Measurements from ENCODE around the gene MAPK8IP3. TPM values are rescaled to one million over a fixed set of nuclear protein-coding genes. Genes with fewer than 3 reads are reported as not detected.

Gene MAPK8IP3
- total RNA-seq, 1 donor from 2014 or later = 94.1 TPM

DNA sequence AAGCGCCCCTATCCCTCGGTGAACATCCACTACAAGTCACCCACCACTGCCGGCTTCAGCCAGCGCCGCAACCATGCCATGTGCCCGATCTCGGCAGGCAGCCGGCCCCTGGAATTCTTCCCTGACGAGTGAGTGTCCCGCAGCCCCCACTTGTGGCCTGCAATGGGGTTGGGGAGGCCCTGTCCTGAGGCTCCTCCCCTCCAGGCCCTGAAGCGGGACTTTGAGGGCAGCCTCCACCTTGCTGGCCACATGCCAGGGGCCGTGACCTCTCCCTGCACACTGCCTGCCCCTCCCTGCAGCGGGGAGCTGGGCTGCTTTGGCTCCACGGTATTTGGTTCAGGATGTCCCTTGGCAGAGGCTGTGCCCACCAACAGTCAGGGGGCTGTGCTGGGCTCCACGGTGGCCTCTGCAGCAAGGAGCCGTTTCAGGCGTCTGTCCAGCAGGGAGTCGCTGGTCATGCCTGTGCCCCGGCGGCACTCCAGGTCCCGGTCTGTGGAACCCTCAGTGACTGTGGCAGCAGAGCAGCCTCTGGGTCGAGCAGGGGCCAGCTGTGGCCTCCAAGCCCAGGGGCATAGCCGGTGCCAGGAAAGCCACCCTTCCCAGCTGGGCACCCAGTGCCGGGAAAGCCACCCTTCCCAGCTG, 57.0 kb downstream of the MAPK8IP3 start:
- DNase-seq (ENCODE audit: low spot score) = no peak

DNA sequence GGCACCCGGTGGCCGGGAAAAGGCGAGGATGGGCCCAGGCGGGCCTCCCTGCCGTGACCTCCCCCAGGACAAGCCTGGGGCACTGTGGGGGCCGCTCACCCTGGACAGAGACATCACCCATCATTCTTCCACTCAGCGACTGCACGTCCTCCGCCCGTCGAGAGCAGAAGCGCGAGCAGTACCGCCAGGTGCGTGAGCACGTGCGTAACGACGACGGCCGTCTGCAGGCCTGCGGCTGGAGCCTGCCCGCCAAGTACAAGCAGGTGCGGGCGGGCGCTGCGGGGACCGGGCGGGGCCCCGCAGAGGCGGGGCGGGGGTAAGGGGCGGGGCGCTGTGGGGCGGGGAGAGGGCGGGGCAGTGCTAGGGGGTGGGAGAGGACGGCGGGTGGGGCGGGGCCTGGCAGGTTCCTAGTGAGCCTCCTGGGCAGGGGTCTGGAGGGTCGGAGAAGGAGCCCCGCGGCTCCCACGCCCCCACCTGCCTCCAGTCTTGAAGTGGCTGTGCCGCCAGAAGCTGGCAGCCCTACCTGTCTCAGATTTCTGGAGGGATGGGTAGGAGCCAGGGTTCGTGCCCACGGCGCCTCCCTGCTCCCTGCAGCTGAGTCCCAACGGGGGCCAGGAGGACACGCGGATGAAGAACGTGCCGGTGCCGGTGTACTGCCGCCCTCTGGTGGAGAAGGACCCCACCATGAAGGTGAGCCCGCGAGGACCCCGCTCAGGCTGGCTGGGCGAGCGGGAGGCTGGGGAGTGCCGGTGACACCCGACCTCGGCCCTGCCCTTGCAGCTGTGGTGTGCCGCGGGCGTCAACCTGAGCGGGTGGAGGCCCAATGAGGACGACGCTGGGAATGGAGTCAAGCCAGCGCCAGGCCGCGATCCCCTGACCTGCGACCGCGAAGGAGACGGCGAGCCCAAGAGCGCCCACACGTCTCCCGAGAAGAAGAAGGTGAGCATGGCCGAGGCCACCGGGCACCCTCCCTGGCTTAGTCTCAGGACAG, 57.8 kb downstream of the MAPK8IP3 start:
- DNase-seq (ENCODE audit: low spot score) = no peak

DNA sequence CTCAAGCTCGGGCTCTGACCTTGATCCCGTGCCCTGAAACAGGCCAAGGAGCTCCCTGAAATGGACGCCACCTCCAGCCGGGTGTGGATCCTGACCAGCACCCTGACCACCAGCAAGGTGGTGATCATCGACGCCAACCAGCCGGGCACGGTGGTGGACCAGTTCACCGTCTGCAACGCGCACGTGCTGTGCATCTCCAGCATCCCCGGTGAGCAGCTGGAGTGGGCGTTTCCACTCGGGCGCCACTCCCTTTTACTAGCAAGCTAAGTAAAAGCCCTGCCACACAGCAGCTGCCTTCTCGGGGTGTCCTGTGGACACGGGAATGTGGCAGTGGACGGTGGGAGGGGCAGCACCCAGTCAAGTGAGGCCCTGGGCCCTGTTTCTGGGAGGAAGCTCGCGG, 59.0 kb downstream of the MAPK8IP3 start:
- no peak for DNase-seq (ENCODE audit: low spot score)

DNA sequence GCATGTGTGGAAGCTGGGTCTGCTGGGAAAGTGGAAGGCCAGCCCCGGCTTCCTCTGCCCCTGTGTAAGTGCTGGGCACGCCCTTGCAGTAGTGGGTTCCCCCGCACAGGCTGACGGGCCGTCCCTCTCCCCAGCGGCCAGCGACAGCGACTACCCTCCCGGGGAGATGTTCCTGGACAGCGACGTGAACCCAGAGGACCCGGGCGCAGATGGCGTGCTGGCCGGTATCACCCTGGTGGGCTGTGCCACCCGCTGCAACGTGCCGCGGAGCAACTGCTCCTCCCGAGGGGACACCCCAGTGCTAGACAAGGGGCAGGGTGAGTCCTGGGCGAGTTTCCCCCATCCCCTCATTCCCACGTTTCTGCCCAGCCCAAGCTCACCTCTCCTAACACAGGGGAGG, 59.8 kb downstream of the MAPK8IP3 start:
- no peak for DNase-seq (ENCODE audit: low spot score)

DNA sequence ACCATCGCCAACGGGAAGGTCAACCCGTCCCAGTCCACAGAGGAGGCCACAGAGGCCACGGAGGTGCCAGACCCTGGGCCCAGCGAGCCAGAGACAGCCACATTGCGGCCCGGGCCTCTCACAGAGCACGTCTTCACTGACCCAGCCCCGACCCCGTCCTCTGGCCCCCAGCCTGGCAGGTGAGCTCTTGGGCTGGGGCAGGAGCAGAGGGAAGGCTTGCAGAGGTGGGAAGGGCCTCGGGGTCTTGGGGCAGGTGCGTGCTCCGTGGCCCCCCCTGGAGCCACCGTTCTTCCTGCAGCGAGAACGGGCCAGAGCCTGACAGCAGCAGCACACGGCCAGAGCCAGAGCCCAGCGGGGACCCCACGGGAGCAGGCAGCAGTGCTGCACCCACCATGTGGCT, 60.2 kb downstream of the MAPK8IP3 start:
- no peak for DNase-seq (ENCODE audit: low spot score)

DNA sequence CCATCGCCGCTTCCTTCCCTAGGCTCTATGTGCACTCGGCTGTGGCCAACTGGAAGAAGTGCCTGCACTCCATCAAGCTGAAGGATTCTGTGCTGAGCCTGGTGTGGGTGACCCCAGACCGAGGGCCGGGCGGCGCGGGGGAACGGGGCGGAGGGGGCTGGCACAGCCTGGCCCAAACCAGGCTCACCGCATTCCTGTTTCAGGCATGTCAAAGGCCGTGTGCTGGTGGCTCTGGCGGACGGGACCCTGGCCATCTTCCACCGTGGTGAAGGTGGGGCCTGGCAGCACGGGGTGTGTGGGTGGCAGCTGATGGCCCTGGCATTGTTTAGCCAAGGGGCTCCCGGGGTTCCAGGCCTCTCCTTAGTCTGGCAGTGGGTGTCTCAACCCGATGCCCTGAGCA, 60.7 kb downstream of the MAPK8IP3 start:
- DNase-seq (ENCODE audit: low spot score) = no peak

DNA sequence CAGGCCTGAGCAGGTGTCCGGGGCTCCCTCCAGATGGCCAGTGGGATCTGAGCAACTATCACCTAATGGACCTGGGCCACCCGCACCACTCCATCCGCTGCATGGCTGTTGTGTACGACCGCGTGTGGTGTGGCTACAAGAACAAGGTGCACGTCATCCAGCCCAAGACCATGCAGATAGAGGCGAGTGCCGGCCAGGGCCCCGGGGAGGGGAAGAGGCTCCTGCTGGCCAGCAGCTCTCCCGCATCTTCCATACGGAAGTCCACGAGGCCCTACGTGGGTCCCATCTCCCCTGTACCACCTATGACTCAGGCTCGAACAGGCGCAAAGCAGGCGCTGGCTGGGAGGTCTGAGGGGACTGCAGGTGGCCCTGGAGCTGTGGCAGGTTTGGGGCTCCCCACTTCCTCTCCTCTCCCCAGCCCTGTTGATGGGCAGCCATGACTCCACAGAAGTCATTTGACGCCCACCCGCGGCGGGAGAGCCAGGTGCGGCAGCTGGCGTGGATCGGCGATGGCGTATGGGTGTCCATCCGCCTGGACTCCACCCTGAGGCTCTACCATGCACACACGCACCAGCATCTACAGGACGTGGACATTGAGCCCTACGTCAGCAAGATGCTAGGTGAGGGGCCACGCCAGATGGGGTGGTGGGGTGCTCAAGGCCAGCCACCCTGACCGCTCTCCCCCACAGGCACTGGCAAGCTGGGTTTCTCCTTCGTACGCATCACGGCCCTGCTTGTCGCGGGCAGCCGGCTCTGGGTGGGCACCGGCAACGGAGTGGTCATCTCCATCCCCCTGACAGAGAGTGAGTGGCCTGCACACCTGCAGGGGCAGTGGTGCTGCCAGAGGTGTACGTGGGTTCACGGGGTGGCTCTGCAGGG, 61.4 kb downstream of the MAPK8IP3 start:
- DNase-seq (ENCODE audit: low spot score) = no peak

DNA sequence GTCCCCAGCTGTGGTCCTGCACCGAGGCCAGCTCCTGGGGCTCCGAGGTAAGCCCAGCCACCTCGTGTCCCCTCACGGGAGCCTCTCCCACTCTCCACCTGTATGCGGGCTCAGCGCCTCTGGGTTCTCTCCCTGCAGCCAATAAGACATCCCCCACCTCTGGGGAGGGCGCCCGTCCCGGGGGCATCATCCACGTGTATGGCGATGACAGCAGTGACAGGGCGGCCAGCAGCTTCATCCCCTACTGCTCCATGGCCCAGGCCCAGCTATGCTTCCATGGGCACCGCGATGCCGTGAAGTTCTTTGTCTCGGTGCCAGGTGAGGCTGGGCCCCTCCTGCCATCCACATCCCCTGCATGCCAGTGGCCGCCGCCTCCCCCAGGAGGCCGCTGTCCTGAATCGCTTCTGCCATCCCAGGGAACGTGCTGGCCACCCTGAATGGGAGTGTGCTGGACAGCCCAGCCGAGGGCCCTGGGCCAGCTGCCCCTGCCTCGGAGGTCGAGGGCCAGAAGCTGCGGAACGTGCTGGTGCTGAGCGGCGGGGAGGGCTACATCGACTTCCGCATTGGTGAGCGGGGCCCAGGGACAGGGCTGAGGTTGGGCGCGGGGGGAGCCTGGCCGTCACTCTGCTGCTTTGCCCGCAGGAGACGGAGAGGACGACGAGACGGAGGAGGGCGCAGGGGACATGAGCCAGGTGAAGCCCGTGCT, 62.2 kb downstream of the MAPK8IP3 start:
- no peak for DNase-seq (ENCODE audit: low spot score)

DNA sequence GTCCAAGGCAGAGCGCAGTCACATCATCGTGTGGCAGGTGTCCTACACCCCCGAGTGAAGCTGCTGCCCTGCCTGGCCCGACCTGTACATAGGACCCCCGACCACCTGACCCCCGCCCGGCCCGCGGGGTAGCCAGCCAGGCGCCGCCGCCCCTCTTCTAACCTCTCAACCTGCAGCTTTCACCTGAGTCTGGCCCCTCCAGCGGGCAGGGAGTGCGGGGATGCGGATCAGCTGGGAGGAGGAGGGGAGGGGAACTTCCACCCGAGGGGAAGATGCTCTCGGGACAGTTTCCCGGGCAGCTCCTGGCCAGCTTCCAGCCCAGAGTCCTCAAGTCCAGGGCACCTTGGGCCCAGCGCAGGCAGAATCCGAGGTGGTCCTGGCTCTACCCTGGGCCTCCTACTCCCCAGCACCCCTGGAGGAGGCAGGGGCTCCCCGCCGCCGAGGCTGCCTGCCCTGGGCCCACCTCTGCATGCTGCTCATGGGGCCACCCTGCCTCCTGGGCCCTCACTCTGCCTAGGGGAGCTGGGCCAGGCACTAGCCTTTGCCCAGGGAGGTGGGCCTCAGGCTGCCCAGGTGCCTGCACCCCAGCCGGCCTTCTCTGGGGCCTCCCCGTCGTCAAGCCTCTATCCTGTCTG, 62.9 kb downstream of the MAPK8IP3 start:
- DNase-seq (ENCODE audit: low spot score) = no peak

DNA sequence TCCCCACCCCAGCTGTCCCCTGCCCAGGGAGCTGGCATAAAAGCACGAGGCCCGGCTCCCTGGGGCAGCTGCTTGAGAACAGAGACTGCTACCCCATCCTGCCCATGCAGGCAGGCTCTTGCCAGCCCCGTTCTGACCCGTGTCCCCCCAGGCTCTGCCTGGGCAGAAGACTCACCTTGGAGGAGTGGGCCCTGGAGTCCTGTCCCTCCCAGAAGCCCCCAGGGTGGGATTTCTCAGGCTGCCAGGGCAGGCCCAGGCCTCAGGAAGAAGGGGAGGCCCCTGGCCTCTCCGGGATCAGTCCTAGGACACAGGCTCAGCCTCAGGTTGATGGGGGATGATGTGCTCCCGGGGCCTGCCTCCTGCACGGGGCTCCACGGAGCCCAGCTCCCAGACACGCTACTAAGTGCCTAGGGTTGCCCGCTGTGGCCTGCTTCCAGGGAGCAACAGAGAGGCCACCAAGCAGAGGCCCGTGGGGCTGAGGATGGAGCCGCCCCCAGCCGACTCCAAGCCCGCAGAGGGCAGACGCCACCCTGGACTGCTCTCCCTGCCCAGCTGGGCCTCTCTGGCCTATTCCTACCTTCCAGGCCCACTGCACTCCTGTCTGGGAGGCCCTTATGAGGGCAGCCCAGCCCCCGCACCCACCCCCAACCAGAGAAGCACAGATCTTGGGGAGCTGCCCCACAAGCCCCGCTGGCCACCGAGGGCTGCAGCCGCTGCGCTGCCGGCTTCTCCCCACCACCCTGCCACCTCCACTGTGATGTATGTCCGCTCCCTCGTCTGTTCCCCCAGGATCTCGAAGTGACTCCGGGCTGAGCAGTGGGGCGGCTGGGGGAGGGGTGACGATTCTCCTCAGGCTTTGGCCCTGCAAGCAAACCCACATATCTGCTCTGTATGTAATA, 63.7 kb downstream of the MAPK8IP3 start:
- DNase-seq (ENCODE audit: low spot score) = no peak

DNA sequence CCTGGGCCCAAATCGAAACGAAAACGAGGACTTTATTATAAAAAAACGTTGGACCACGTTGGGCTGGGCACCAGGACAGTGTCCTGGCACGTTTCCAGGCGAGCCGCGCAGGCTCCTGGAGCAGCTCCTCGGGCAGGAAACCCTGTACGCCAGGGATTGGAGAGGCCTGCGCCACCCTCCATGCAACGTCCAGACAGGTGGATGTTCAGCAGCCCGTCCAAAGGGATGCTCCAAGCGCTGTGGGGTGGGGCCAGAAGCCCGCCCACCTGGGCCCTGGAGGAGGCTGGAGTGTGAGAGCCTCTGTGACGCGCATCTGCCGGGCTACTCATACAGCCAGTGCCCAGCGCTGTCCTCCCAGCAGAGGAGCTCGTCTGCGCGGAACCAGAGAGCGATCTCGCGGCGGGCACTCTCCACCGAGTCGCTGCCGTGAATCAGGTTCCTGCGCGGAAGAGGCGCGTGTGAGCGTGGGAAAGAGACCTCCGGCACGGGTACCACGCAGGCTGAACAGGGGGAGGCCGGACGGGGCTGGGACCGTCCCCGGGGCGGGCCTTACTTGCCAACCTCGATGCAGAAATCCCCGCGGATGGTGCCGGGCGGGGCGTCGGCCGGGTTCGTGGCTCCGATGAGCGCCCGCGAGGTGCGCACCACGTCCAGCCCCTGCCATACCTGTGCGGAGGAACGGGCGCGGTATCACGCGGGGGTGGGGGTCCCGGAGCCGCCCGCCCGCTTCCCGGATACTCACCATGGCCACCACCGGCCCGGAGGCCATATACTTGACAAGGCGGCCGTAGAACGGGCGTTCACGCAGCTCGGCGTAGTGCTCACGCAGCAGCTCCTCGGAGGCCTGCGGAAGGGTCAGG, 64.6 kb downstream of the MAPK8IP3 start:
- peak; percentile 69 for DNase-seq (ENCODE audit: low spot score)

DNA sequence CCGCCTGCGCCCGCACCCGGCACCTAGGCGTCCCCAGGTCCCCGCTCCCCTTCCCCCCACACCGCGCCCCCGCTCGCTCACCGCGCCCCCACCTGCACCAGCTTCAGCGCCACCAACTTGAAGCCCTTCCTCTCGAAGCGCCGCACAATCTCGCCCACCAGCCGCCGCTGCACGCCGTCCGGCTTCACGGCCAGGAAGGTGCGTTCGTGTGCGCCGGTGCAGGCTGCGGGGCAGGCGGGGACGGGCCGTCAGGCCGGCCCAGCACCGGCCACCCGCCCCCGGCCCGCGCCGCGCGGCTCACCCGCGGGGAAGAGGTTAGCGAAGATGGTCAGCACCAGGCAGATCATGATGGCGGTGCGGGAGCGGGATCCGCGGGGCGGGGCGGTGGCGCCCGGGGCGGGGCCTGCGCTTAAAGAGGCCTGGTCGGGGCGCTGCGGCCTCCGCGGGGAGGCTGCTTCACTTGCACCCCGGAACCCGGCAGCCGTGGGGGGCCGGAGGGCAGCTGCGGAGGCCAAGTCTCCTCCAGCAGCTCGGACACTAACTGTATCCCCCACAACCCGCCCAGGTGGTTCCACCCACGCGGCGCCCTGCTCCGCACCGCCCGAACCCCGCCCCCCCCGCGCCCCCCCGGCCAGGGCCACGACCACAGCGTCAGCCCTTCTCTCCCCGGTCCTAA, 65.3 kb downstream of the MAPK8IP3 start, which contains the start of gene NME3:
Gene NME3 (minus strand): TSS at position 356 of the 676 bp plus-strand sequence. CDS start 9 bp downstream, at position 347.
- DNase-seq (ENCODE audit: low spot score) = peak; percentile 80

DNA sequence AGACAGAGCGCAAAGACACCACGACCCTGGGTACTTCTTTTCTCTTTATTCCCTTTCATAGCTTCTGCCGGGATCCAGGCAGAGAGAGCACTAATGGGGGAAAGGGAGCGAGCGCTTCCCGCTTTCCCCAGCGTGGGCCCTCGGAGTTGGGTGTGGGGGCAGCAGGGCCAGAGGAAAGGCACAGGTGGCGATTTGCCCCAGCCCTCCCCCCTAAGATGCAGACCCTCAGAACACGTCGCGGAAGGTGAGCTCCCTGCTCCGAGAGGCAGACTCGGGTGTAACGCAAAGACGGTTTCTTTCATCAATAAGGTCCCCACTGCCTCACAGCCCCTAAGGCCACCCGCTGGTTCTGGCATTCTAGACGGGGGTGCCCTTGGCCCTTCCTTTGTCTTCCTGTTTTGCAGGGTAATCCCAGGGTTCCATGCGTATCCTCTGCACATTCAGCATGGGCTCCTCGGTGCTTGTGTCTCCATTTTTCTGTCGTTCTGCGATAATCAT, 65.9 kb downstream of the MAPK8IP3 start:
- DNase-seq (ENCODE audit: low spot score) = no peak

DNA sequence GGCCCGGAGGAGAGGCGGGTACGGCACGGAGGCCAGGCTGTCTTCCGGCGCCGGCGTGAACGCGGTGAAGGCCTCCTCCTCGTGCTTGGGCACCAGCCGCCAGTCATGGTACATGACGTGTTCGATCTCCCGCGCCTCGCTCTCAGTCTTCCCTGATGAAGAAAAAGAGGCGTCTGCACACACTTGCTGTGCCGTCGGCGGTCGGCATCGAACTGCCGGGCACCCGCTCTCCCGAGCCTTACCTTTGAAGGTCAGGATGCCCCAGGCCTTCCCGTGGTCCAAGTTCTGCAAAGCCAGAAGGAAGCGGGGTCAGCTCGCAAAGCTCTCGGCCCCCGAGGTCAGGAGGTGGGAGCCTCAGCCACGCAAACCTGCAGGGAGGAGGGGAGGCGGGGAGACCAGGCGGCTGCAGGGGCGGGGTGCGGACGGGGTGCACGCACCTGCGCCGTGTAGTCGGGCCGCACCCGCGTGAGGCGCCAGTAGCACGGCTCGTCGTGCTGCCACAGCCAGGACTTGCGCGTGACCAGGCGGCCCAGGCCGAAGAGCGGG, 66.4 kb downstream of the MAPK8IP3 start, which contains the start of gene EME2:
Gene EME2 (plus strand): TSS at position 449 of the 546 bp plus-strand sequence. CDS start 418 bp downstream, outside the sequence.
- no peak for DNase-seq (ENCODE audit: low spot score)

DNA sequence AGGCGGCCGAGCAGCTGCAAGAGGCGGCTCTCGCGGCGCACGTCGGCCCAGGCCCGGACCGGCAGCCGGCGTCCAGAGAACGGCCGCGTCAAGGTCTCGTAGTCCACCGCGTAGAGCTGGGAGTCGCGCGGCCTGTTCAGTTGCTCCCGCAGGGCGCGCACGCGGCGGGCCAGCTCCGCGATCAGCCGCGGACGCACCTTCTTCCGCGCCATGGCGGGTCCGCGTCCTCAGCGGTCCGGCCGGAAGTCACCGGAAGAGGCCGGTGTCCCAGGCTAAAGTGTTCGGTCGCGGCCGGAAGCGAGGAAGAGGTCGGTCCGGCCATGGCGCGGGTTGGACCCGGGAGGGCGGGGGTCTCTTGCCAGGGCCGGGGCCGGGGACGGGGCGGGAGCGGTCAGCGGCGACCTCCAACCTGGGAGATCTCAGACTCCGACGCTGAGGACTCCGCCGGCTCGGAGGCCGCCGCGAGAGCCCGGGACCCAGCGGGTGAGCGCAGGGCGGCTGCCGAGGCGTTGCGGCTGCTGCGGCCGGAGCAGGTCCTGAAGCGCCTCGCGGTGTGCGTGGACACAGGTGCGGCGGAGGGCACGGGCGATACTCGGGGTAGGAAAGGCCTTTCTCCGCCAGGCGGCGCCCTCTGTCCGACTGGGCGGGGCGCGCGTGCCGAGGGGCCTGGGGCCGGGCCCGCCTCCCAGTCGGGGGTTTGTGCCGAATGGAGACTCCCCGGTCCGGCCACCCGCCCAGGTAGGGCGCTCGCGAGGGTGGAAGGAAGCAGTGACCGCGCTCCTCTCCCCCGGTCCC, 67.1 kb downstream of the MAPK8IP3 start, which contains the start of gene MRPS34:
Gene MRPS34 (minus strand): TSS at position 227 of the 795 bp plus-strand sequence. CDS start 15 bp downstream, at position 212.
- DNase-seq (ENCODE audit: low spot score) = peak; percentile 80

DNA sequence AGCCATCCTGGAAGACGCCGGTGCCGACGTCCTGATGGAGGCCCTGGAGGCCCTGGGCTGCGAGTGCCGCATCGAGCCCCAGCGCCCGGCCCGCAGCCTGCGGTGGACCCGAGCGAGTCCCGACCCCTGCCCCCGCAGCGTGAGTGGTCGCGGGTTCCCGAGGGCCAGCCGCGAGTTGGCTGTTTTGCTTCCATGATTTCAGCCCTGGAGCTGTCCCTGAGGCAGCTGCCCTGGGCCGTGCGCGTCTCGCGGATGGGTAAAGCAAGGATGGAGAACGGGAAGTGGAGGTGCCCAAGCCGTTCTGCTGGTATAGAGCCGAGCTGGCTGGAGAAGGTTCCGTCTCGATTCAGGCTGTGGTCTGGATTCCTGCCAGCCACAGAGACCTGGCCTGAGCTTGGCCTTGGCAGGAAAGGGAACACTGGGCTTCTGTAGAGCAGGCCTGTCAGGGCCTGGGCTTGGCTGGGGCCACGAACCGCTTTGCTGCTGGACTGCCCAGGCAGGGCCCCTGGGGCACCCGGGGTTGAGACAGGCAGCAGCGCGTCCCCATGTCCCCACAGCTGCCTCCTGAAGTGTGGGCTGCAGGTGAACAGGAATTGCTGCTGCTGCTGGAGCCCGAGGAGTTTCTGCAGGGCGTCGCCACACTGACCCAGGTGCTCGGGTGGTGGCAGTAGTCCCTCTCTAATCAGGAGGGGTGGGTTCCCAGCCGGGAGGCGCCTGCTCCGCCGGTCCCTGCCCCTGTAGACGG, 67.9 kb downstream of the MAPK8IP3 start:
- DNase-seq (ENCODE audit: low spot score) = no peak
